GM12865 (cell line): ENCODE measurements around the gene CCL2.

ENCODE experiments used
- DNase-seq: peaks from one replicate; pipeline ENCODE4 v3.0.0; 2010; ENCODE audit warnings: low read depth
- H3K4me3 ChIP-seq: 2 replicates; pipeline ENCODE4 v1.5.1; 2011; ENCODE audit warnings: mild to moderate bottlenecking, low read depth, low read length, control low read depth
- TF ChIP-seq, protein P1 (sequence below): IDR thresholded peaks from 2 replicates; pipeline ENCODE4 v1.5.1; 2011; ENCODE audit warnings: low read length, control low read depth, low read depth, inconsistent platforms; ENCODE audit not compliant: insufficient read depth; ENCODE audit errors: missing control alignments

Gene CCL2

DNA sequence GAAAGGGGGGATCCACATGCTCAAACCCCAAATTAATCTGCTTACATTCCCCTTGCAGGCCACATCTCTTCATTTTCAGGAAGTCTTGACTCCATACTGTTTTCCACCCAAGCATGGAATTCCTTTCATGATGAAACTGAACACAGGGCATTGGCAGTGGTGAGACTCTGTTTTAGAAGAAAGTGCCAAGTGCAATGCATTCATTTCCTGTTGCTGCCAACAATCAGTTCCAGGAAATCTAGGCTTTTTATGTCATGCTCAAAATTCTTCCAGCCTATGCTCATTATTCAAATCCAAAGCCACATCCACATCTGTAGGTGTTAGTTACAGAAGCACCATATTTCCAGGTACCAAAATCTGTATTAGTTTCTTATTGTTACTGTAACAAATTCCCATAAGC lies 4.1 kb downstream of the CCL2 start:
- no peak overlapping the region for H3K4me3 ChIP-seq
- DNase-seq = no peak
- TF ChIP-seq, protein P1, sequence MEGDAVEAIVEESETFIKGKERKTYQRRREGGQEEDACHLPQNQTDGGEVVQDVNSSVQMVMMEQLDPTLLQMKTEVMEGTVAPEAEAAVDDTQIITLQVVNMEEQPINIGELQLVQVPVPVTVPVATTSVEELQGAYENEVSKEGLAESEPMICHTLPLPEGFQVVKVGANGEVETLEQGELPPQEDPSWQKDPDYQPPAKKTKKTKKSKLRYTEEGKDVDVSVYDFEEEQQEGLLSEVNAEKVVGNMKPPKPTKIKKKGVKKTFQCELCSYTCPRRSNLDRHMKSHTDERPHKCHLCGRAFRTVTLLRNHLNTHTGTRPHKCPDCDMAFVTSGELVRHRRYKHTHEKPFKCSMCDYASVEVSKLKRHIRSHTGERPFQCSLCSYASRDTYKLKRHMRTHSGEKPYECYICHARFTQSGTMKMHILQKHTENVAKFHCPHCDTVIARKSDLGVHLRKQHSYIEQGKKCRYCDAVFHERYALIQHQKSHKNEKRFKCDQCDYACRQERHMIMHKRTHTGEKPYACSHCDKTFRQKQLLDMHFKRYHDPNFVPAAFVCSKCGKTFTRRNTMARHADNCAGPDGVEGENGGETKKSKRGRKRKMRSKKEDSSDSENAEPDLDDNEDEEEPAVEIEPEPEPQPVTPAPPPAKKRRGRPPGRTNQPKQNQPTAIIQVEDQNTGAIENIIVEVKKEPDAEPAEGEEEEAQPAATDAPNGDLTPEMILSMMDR = no peak

DNA sequence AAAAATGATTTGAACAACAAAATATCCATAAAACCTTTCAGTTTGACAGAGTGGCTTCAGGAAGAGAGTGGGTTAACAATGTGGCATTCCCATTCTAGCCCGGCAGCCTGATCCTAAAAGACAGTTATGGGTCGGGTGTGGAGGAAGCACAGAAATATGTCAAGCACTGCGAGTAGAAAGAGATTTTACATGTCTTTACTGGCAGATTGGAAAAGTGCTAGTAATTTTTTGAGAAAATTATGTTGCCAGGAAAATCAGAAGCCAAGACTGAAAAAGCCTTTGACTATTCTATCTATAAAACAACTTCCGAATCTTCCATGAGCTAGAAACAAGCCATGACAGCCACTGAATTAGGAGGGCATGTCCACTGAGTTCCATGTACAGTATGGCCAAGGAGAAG lies 5.8 kb downstream of the CCL2 start:
- no peak for DNase-seq

DNA sequence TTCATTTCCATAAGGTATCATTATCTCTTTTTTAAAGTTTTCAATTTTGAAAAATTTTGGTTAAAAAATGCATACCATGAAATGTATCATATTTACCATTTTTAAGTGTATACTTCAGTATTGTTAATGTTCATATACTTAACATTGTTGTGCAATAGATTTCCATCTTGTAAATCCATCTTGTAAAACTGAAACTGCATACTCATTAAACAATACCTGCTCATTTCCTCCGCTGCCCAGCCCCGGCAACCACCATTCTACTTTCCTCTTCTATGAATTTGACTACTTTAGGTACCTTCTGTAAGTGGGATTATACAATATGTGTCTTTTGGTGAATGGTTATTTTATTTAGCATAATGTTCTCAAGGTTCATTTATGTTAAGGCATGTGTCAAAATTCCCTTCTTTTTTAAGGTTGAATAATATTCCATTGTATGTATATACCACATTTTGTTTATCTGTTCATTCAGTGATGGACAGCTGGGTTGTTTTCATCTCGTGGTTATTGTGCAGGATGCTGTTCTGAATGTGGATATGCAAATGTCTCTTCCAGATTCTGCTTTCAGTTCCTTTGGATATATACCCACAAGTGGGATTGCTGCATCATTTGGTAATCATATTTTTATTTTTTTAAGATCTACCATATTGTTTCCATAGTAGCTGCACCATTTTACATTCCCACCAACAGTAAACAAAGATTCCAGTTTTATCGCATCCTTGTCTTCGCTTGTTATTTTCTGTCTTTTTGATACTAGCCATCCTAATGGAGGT lies 6.7 kb downstream of the CCL2 start:
- TF ChIP-seq, protein P1 = no peak
- H3K4me3 ChIP-seq = no peak overlapping the region
- no peak for DNase-seq

More for the DNA sequence above, 5.8 kb downstream of the CCL2 start:
- no peak overlapping the region for H3K4me3 ChIP-seq
- TF ChIP-seq, protein P1 = no peak

DNA sequence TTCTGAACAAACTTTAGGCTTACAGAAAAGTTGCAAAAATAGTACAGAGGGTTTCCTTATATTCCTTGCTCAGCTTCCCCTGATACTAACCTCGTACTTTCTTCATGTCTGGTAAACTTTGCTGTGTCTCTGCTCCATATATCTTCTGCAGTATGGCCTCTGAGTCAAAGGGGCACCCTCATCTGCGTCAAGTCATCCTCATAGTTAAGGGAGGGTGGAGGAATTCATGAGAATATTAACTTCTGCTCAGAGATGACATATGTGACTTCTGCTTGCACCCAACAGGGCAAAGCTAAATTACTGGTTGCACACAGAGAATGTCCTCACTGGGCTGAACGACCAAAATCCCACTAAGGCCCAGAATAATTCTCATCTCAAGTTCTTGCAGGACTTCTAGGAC lies 10.6 kb downstream of the CCL2 start:
- H3K4me3 ChIP-seq = no peak overlapping the region
- no peak for DNase-seq
- TF ChIP-seq, protein P1 = no peak

DNA sequence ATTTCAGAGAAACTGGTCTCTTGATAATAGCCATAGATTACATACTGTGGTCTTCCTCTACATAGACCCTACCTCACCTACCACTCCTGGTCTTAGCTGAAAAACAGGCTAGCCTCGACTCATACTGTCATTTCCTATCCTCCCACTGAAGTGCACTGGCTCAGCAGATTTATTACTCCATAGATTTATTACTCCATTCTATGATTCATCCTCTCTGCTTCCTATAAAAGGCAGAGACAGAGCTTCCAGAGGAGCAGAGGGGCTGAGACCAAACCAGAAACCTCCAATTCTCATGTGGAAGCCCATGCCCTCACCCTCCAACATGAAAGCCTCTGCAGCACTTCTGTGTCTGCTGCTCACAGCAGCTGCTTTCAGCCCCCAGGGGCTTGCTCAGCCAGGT lies 14.9 kb downstream of the CCL2 start, which contains the start of gene CCL7:
TSS of gene CCL7 (plus strand) at position 253 of the 400 bp plus-strand sequence. CDS start at position 323, 70 bp downstream.
- no peak within 1 kb of the TSS for H3K4me3 ChIP-seq
- DNase-seq = no peak
- TF ChIP-seq, protein P1 = no peak

DNA sequence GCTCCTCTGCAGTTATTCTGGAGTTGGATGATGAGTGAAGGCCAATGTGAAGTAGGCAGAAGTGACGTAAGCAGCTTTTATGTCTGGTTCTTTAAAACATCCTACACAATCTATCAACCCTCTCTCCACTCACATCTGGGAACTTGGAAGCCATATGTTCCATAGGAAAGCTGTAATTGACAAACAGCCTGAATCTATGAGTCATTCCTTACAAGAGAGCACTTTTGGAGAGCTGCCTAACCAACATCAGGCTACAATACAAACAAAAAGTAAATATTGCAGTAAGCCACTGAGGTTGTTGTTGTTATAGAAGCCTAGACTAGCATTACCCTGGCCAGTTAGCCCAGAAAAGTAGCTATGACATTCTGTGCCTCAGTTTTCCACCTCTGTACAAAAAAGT lies 20.8 kb downstream of the CCL2 start:
- TF ChIP-seq, protein P1 = no peak
- H3K4me3 ChIP-seq = no peak overlapping the region
- DNase-seq = no peak

DNA sequence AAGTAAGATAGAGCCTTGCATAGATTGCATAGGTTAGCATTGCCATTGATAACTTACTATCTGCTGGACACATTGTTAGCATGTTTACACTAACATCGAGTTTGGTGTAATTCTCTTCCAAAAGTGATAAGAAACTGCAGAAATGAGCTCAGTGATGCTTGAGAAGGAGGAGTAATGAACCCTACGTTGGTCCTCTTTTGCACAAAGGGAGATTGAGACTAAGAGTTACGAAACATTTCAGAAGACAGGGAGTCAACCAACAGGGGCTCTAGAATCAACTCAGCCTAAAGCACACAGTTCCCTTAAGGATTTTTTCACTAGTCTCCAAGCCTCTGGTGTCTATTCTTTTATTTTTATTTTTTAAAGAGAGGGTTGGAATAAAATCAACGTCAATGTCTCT lies 21.7 kb downstream of the CCL2 start:
- TF ChIP-seq, protein P1 = no peak
- no peak overlapping the region for H3K4me3 ChIP-seq
- DNase-seq = no peak
